Stimulated activated CD4-positive, alpha-beta T cell treated with anti-CD3 and anti-CD28 coated beads, Interleukin-15, amount 100 ng/mL, for 48 hours (primary cell): ENCODE data around the gene ENC1.

Experiments
- DNase-seq, 2 donors: peaks; one replicate each; pipeline ENCODE4 v3.0.0-alpha.2; 2020; ENCODE audit warnings: low read depth in 2 of 2

The ENC1 gene

GRCh38 chr5:74608736-74609601, 31.6 kb downstream of the ENC1 start:
- no peak for DNase-seq

GRCh38 chr5:74605759-74606158, 34.8 kb downstream of the ENC1 start:
- DNase-seq: no peak

- DNase-seq: no peak
Measured at GRCh38 chr5:74603376-74603775, 37.2 kb downstream of the ENC1 start.

- no peak for DNase-seq
Measured at GRCh38 chr5:74599148-74599547, 41.4 kb downstream of the ENC1 start.

- no peak for DNase-seq
Measured at GRCh38 chr5:74598731-74599130, 41.8 kb downstream of the ENC1 start.

GRCh38 chr5:74596927-74597326, 43.6 kb downstream of the ENC1 start:
- DNase-seq: no peak

GRCh38 chr5:74595143-74595925, 45.2 kb downstream of the ENC1 start:
- no peak for DNase-seq

- no peak for DNase-seq
Measured at GRCh38 chr5:74594137-74595040, 46.1 kb downstream of the ENC1 start.

- DNase-seq: no peak
Measured at GRCh38 chr5:74589204-74590056, 51.1 kb downstream of the ENC1 start.

GRCh38 chr5:74588415-74588814, 52.1 kb downstream of the ENC1 start:
- DNase-seq: no peak

- no peak for DNase-seq
Measured at GRCh38 chr5:74587890-74588289, 52.6 kb downstream of the ENC1 start.

GRCh38 chr5:74587300-74587699, 53.2 kb downstream of the ENC1 start:
- DNase-seq: no peak

- no peak for DNase-seq
Measured at GRCh38 chr5:74586856-74587255, 53.7 kb downstream of the ENC1 start.

- DNase-seq: no peak
Measured at GRCh38 chr5:74582853-74583252, 57.7 kb downstream of the ENC1 start.

- no peak for DNase-seq
Measured at GRCh38 chr5:74581988-74582365, 58.6 kb downstream of the ENC1 start.

- DNase-seq: no peak
Measured at GRCh38 chr5:74580729-74581109, 59.8 kb downstream of the ENC1 start.

- peak; percentile 65 to 69 for DNase-seq
Measured at GRCh38 chr5:74579215-74579614, 61.3 kb downstream of the ENC1 start.

GRCh38 chr5:74578356-74579044, 62.0 kb downstream of the ENC1 start:
- DNase-seq: no peak
